Liver (tissue), 3 donors: ENCODE data around the gene SH3RF3.

ENCODE experiments used
- FOXA2 ChIP-seq: IDR thresholded peaks from 2 replicates; pipeline ENCODE4 v1.6.1; 2016; ENCODE audit warnings: antibody characterized with exemption
- HNF4G ChIP-seq: IDR thresholded peaks from 2 replicates; pipeline ENCODE4 v1.6.1; 2016; ENCODE audit warnings: antibody characterized with exemption
- RXRA ChIP-seq, 2 donors: IDR thresholded peaks; 2 replicates each; pipeline ENCODE4 v1.6.1; 2017 to 2018; ENCODE audit warnings: antibody characterized with exemption in 2 of 2, mild to moderate bottlenecking in 1 of 2
- SP1 ChIP-seq: IDR thresholded peaks from 2 replicates; pipeline ENCODE4 v1.6.1; 2018; ENCODE audit warnings: antibody characterized with exemption, mild to moderate bottlenecking
- TAF1 ChIP-seq: conservative IDR thresholded peaks from 2 replicates; pipeline ENCODE4 v1.6.1; 2016; ENCODE audit warnings: antibody characterized with exemption, mild to moderate bottlenecking
- TF ChIP-seq, protein P1 (sequence below): fragments of 150-350 bp; IDR thresholded peaks from 2 replicates; pipeline ENCODE4 v1.5.1; 2017; ENCODE audit warnings: improper control_type of control experiment, low read depth, low read length; ENCODE audit not compliant: missing input control
- donor health status: healthy.
- donor health status: healthy.

GRCh38 chr2:109269706-109270504, 140.9 kb downstream of the SH3RF3 start:
- TF ChIP-seq SP1 = no peak
- TF ChIP-seq, protein P1, sequence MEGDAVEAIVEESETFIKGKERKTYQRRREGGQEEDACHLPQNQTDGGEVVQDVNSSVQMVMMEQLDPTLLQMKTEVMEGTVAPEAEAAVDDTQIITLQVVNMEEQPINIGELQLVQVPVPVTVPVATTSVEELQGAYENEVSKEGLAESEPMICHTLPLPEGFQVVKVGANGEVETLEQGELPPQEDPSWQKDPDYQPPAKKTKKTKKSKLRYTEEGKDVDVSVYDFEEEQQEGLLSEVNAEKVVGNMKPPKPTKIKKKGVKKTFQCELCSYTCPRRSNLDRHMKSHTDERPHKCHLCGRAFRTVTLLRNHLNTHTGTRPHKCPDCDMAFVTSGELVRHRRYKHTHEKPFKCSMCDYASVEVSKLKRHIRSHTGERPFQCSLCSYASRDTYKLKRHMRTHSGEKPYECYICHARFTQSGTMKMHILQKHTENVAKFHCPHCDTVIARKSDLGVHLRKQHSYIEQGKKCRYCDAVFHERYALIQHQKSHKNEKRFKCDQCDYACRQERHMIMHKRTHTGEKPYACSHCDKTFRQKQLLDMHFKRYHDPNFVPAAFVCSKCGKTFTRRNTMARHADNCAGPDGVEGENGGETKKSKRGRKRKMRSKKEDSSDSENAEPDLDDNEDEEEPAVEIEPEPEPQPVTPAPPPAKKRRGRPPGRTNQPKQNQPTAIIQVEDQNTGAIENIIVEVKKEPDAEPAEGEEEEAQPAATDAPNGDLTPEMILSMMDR = no peak
- TF ChIP-seq FOXA2 = no peak
- TF ChIP-seq HNF4G = no peak
- TF ChIP-seq TAF1 = no peak
- TF ChIP-seq RXRA (IDR thresholded peaks at IDR 0.05) = no peak
